Measurements from ENCODE around the gene TRDN.

The TRDN gene

GRCh38 chr6:123168892-123169773, 467.6 kb downstream of the TRDN start:
- WGBS, 2 experiments = 100% methylated on average over 2 of the region's 2 CpGs
- H3K36me3 ChIP-seq (ENCODE audit: control insufficient read depth, insufficient read depth, low read length) = no peaks in the 10 kb centered on the region
- H3K27me3 ChIP-seq (ENCODE audit: control insufficient read depth, insufficient read depth, low read length, poor library complexity, severe bottlenecking) = no peaks in the 10 kb centered on the region
- H3K4me1 ChIP-seq (ENCODE audit: control insufficient read depth, insufficient read depth, low read length) = no peaks in the 10 kb centered on the region
- H3K9me3 ChIP-seq (ENCODE audit: control insufficient read depth, low read length) = no peaks in the 10 kb centered on the region
- H3K27ac ChIP-seq (ENCODE audit: insufficient read depth, low read depth, low read length, poor library complexity, severe bottlenecking) = no peak overlapping the region
- no peak overlapping the region for H3K4me3 ChIP-seq (ENCODE audit: insufficient read depth, low read depth, low read length)

GRCh38 chr6:123168466-123168865, 468.3 kb downstream of the TRDN start:
- Histone ChIP-seq H3K27ac (ENCODE audit: insufficient read depth, low read depth, low read length, poor library complexity, severe bottlenecking) (no peak overlapping the region), H3K4me1 (ENCODE audit: control insufficient read depth, insufficient read depth, low read length) (no peaks in the 10 kb centered on the region), H3K27me3 (ENCODE audit: control insufficient read depth, insufficient read depth, low read length, poor library complexity, severe bottlenecking) (no peaks in the 10 kb centered on the region), H3K36me3 (ENCODE audit: control insufficient read depth, insufficient read depth, low read length) (no peaks in the 10 kb centered on the region), H3K9me3 (ENCODE audit: control insufficient read depth, low read length) (no peaks in the 10 kb centered on the region), H3K4me3 (ENCODE audit: insufficient read depth, low read depth, low read length) (no peak overlapping the region)
- 100% methylated on average over 1 of the region's 1 CpG; no CpG with 5 or more reads in 1 of the 2 experiments for WGBS, 2 experiments
